COR-L47 (cell line): Measurements from ENCODE around the gene HDGFL3.
"Not testable (repeated sequence)": the region's sequence is repeated elsewhere in the genome, so short reads cannot be mapped to it uniquely, and the experiment has no call there.

Source experiments
- DNase-seq: peaks from one replicate; lab custom pipeline; 2025; lab: John Stamatoyannopoulos, UW

The HDGFL3 gene

GRCh38 chr15:83100097-83100646 lies 107.5 kb downstream of the HDGFL3 start:
- DNase-seq: no peak

GRCh38 chr15:83099290-83099689 lies 108.3 kb downstream of the HDGFL3 start:
- DNase-seq: no peak

GRCh38 chr15:83098079-83098478 lies 109.5 kb downstream of the HDGFL3 start:
- no peak for DNase-seq

- no peak for DNase-seq
Measured at GRCh38 chr15:83094583-83094982, 113.0 kb downstream of the HDGFL3 start.

GRCh38 chr15:83092309-83092976 lies 115.2 kb downstream of the HDGFL3 start:
- DNase-seq: no peak

GRCh38 chr15:83091965-83092308 lies 115.7 kb downstream of the HDGFL3 start:
- DNase-seq: not testable (repeated sequence)

GRCh38 chr15:83090465-83090864 lies 117.2 kb downstream of the HDGFL3 start:
- DNase-seq: no peak

GRCh38 chr15:83088876-83089275 lies 118.7 kb downstream of the HDGFL3 start:
- no peak for DNase-seq

GRCh38 chr15:83087576-83087975 lies 120.0 kb downstream of the HDGFL3 start:
- DNase-seq: no peak

- DNase-seq: not testable (repeated sequence)
Measured at GRCh38 chr15:83085864-83086552, 121.6 kb downstream of the HDGFL3 start.

GRCh38 chr15:83085461-83085860 lies 122.2 kb downstream of the HDGFL3 start:
- not testable (repeated sequence) for DNase-seq

GRCh38 chr15:83082730-83083386 lies 124.8 kb downstream of the HDGFL3 start:
- DNase-seq: no peak

GRCh38 chr15:83081256-83082014 lies 126.2 kb downstream of the HDGFL3 start:
- no peak for DNase-seq

GRCh38 chr15:83078712-83079111 lies 128.9 kb downstream of the HDGFL3 start:
- no peak for DNase-seq
